Amniotic stem cell (primary cell): ENCODE data around the gene ATP8A1.
"Not testable (repeated sequence)": the region's sequence is repeated elsewhere in the genome, so short reads cannot be mapped to it uniquely, and the experiment has no call there.

Experiments used
- DNase-seq: peaks from one replicate; lab custom pipeline; 2025; lab: John Stamatoyannopoulos, UW

The ATP8A1 gene

GRCh38 chr4:42467777-42468176, 189.1 kb downstream of the ATP8A1 start:
- not testable (repeated sequence) for DNase-seq

DNA sequence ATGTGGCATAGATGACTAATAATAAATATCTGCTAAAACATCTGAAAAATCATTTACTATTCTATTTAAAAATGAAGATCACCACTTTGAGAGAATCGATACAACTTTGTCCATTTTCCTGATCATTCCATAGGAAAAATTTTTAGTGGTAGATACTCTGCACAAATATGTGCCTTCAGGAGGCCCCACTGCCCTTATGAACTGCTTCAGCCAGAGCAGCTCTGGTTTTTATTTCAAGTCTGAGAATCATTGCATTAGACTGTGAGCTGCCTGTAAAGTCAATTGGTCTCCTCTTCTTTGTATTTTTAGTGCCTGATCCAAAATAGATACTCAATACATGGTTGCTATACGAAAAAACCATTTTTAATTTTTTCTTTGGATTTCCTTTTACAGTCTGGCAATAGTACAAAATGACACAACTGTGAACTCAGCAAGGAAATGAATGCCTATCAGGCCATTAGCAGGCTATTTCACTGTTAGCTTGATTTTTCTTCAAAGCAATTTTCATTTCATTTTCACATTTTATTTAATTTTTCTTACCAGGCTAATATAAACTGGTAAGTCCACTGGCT, 190.5 kb downstream of the ATP8A1 start:
- no peak for DNase-seq

- DNase-seq: no peak
Observed at GRCh38 chr4:42464550-42465094, 192.3 kb downstream of the ATP8A1 start.

- not testable (repeated sequence) for DNase-seq
Observed at GRCh38 chr4:42461216-42461615, 195.7 kb downstream of the ATP8A1 start.

- DNase-seq: no peak
Observed at GRCh38 chr4:42460043-42460442, 196.9 kb downstream of the ATP8A1 start.

DNA sequence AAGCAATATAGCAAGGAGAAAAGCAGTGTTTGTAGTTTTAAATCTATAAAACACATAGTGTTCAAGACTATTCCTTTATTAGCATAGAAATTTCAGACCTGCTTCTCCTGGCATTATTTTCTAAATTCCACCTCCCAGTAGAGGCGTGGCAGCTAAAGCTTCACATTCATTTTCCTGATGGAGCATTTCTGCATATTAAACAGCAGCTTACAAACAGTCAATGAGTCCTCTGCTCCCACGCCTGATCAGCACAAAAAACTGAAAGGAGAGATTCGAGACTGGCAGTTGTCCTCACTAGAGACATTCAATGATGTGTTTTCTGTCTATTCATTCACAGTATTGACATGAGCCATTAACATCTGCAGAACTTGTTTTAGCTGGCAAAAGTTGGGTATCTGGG, 198.2 kb downstream of the ATP8A1 start:
- DNase-seq: no peak

DNA sequence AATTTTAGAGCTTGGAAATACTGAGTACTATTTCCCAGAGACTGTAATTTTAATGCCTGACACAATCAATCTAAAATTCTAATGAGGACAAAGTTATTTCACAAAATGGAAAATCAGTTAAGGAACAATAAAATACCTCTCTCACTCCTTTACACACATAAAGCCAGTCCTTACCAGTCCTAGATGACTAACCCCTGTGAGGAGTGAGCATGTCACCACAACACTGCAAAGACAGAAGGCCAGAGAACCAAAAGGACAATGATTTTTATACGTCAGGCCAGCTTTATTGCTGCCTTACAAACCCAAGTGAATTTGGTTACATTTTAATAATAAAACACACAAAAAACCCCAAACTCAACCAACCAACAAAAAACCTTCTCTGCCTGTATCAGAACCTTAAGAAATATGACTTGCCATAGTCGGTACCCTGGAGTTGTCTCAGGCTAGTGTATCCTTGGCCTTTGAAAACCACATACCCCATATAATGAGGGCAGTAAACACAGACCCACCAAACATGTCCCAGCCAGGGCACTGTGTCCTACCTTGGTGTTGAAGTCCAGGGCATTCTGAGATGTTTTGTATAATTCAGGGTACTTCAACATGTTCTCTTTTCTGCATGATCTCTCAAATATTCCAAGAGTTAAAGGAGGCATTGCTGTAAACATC, 202.0 kb downstream of the ATP8A1 start:
- DNase-seq: no peak

GRCh38 chr4:42453612-42454011, 203.3 kb downstream of the ATP8A1 start:
- DNase-seq: no peak

GRCh38 chr4:42452823-42453222, 204.1 kb downstream of the ATP8A1 start:
- DNase-seq: no peak

GRCh38 chr4:42446823-42447222, 210.1 kb downstream of the ATP8A1 start:
- no peak for DNase-seq

GRCh38 chr4:42445038-42445437, 211.9 kb downstream of the ATP8A1 start:
- DNase-seq: no peak

- DNase-seq: no peak
Observed at GRCh38 chr4:42442601-42443000, 214.3 kb downstream of the ATP8A1 start.

DNA sequence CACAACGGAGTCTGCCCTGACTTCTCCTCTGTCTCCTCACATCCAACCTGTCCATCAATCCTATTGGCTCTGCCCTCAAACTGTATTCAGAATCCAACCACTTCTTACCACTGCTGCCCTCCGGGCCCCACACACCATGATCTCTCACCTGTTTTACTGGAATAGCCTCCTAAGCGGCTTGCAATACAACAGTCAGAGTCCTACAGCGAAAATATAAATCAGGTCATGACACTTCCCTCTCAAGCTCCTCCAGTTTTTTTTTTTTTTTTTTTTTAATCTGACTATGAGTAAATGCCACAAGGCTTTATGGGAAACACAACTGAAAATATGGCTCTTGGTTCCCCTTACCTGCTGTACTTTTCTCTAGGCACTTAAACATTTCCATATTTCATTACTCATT, 216.8 kb downstream of the ATP8A1 start:
- no peak for DNase-seq

- DNase-seq: no peak
Observed at GRCh38 chr4:42436928-42437565, 219.9 kb downstream of the ATP8A1 start.

DNA sequence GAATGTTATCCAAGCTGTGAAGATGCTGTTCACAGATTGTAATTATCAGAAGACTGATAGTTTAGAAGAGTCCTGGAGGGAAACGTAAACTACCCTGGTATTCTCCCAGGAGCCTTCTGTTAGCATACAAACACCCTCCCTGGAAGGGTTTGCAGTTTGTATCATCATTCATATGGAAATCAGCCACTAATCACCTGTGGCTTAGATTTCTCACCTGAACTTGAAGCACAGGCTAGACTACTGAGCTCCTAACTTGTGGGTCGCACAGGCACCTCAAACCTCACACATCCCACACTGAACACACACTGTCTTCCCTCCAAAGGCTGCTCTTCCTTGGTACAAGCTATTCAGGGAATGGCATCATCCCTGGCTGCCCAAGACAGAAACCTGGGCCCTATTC, 228.9 kb downstream of the ATP8A1 start:
- no peak for DNase-seq

GRCh38 chr4:42425146-42426065, 231.5 kb downstream of the ATP8A1 start:
- DNase-seq: no peak

- no peak for DNase-seq
Observed at GRCh38 chr4:42420140-42420539, 236.8 kb downstream of the ATP8A1 start.

- no peak for DNase-seq
Observed at GRCh38 chr4:42417550-42417949, 239.4 kb downstream of the ATP8A1 start.

GRCh38 chr4:42416017-42416416, 240.9 kb downstream of the ATP8A1 start:
- no peak for DNase-seq

DNA sequence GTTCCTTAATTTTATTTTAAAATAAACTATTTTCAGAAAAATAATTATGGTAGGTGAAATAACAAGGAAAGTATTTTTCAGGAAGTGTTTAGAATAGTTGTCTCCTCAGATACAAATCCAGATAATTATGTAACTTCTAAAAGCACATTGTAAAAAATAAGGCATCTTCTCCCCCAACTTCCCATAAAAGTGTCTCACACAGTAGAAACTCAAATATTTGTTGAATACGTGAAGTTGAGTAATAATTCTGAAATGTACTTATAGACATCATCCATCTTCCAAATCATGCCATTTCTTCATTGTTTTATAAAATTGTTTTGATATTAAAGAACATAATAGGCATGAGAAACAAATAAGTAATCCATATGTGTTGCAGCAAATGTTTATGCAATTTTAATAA, 241.6 kb downstream of the ATP8A1 start:
- no peak for DNase-seq

DNA sequence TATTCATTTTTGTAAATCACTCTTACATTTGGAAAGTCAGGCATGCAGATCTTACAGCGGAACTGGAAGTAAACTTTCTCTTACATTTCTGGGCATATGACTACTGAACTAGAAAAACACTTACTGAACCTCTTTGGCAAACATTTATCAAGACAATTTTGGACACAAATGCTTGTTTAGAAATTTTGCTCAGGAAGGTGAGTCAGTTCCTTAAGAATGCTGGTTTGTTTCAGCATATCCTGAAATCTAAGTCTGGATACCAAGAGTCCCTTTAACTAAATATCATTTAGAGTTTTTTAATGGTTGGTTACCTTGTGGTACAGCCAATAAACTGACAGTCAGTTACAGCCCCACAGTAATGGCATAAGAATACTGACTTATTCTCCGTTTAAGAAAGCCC, 244.7 kb downstream of the ATP8A1 start:
- DNase-seq: no peak

- DNase-seq: no peak
Observed at GRCh38 chr4:42411803-42412202, 245.1 kb downstream of the ATP8A1 start.
